ENCODE measurements around the gene GNAI3.

DNA sequence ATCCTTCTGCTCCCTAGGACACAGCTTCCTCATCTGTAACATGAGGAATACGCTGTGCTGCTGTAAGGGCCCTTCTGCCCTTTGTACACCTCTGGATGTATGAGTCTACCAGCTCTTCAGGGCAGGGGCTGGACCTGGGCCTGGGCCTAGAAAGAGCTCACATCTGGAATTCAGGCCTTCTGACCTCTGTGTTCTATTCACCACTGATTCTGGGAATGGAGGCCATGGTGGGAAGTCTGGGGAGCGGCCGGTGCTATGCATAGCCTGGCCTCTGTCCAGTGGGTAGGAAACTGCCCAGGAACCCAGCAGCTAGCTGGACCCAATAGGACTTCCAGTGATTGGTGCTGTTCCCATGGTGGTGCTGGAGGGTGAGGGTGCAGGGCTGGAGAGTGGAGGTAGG, 19.7 kb upstream of the GNAI3 start:
- TF ChIP-seq, protein P1, sequence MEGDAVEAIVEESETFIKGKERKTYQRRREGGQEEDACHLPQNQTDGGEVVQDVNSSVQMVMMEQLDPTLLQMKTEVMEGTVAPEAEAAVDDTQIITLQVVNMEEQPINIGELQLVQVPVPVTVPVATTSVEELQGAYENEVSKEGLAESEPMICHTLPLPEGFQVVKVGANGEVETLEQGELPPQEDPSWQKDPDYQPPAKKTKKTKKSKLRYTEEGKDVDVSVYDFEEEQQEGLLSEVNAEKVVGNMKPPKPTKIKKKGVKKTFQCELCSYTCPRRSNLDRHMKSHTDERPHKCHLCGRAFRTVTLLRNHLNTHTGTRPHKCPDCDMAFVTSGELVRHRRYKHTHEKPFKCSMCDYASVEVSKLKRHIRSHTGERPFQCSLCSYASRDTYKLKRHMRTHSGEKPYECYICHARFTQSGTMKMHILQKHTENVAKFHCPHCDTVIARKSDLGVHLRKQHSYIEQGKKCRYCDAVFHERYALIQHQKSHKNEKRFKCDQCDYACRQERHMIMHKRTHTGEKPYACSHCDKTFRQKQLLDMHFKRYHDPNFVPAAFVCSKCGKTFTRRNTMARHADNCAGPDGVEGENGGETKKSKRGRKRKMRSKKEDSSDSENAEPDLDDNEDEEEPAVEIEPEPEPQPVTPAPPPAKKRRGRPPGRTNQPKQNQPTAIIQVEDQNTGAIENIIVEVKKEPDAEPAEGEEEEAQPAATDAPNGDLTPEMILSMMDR (IDR thresholded peaks at IDR 0.05), result no peak
- TF ChIP-seq POLR2A (IDR thresholded peaks at IDR 0.05) (no peak), EP300 (IDR thresholded peaks at IDR 0.05) (no peak), POLR2AphosphoS5 (IDR thresholded peaks at IDR 0.05) (no peak)

Measured in upper lobe of left lung (tissue), 4 donors.